HG03108 (cell line): ENCODE results near the gene UACA.

Source experiments
- ATAC-seq: cut with Tn5 transposase; IDR thresholded peaks from one replicate; pipeline ENCODE4 v1.9.1; 2021; ENCODE audit warnings: moderate library complexity; ENCODE audit not compliant: unreplicated experiment

UACA gene

GRCh38 chr15:70715840-70716485, 47.4 kb downstream of the UACA start:
- ATAC-seq, result no peak

GRCh38 chr15:70714565-70714964, 48.8 kb downstream of the UACA start:
- ATAC-seq, result no peak

GRCh38 chr15:70714015-70714414, 49.3 kb downstream of the UACA start:
- no peak for ATAC-seq

- ATAC-seq, result no peak
Measured at GRCh38 chr15:70712271-70712670, 51.1 kb downstream of the UACA start.

- ATAC-seq, result no peak
Measured at GRCh38 chr15:70710714-70711113, 52.6 kb downstream of the UACA start.

GRCh38 chr15:70708839-70709238, 54.5 kb downstream of the UACA start:
- no peak for ATAC-seq

GRCh38 chr15:70707686-70708300, 55.6 kb downstream of the UACA start:
- no peak for ATAC-seq

- ATAC-seq, result no peak
Measured at GRCh38 chr15:70704731-70705130, 58.6 kb downstream of the UACA start.

GRCh38 chr15:70704166-70704565, 59.2 kb downstream of the UACA start:
- ATAC-seq, result no peak

GRCh38 chr15:70703096-70703878, 60.1 kb downstream of the UACA start:
- ATAC-seq, result no peak

GRCh38 chr15:70702584-70702983, 60.8 kb downstream of the UACA start:
- no peak for ATAC-seq

- ATAC-seq, result no peak
Measured at GRCh38 chr15:70701891-70702568, 61.3 kb downstream of the UACA start.

GRCh38 chr15:70701171-70701570, 62.2 kb downstream of the UACA start:
- no peak for ATAC-seq

GRCh38 chr15:70699890-70700289, 63.5 kb downstream of the UACA start:
- ATAC-seq, result no peak

GRCh38 chr15:70698836-70699390, 64.4 kb downstream of the UACA start:
- ATAC-seq, result no peak

GRCh38 chr15:70698426-70698825, 64.9 kb downstream of the UACA start:
- ATAC-seq, result no peak

GRCh38 chr15:70690491-70691276, 72.7 kb downstream of the UACA start:
- ATAC-seq, result no peak

- ATAC-seq, result no peak
Measured at GRCh38 chr15:70690021-70690420, 73.3 kb downstream of the UACA start.

GRCh38 chr15:70687482-70687881, 75.9 kb downstream of the UACA start:
- ATAC-seq, result no peak

GRCh38 chr15:70680817-70681216, 82.5 kb downstream of the UACA start:
- no peak for ATAC-seq

- no peak for ATAC-seq
Measured at GRCh38 chr15:70679919-70680231, 83.5 kb downstream of the UACA start.
